ENCODE measurements around the gene DLGAP1. TPM values are rescaled to one million over a fixed set of nuclear protein-coding genes. Genes with fewer than 3 reads are reported as not detected.
"Not testable (repeated sequence)": the region's sequence is repeated elsewhere in the genome, so short reads cannot be mapped to it uniquely, and the experiment has no call there.

DLGAP1 gene
- total RNA-seq, 1 donor from 2014 or later, result 0.52 TPM

GRCh38 chr18:3604498-3605408 lies 850.4 kb downstream of the DLGAP1 start:
- DNase-seq (ENCODE audit: low spot score), result no peak

- DNase-seq (ENCODE audit: low spot score), result no peak
Observed at GRCh38 chr18:3604235-3604497, 850.9 kb downstream of the DLGAP1 start.

GRCh38 chr18:3603421-3604234 lies 851.5 kb downstream of the DLGAP1 start:
- DNase-seq (ENCODE audit: low spot score), result no peak

DNA sequence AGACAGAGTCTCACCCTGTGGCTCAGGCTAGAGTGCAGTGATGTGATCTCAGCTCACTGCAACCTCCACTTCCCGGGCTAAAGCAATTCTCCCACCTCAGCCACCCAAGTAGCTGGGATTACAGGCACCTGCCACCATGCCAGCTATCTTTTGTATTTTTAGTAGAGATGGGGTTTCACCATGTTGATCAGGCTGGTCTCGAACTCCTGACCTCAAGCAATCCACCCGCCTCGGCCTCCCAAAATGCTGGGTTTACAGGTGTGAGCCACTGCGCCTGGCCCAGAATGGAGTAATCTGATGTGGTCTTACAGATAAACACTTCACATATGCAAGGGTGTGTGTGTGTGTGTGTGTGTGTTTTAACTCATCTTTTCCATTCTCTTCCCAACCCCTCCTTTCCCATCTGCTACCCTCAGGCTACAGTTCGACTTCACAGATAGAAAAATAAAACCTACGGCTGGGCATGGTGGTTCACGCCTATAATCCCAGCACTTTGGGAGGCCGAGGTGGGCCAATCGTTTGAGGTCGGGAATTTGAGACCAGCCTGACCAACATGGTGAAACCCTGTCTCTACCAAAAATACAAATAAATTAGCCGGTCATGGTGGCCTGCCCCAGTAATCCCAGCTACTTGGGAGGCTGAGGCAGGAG lies 853.9 kb downstream of the DLGAP1 start:
- DNase-seq (ENCODE audit: low spot score), result not testable (repeated sequence)

DNA sequence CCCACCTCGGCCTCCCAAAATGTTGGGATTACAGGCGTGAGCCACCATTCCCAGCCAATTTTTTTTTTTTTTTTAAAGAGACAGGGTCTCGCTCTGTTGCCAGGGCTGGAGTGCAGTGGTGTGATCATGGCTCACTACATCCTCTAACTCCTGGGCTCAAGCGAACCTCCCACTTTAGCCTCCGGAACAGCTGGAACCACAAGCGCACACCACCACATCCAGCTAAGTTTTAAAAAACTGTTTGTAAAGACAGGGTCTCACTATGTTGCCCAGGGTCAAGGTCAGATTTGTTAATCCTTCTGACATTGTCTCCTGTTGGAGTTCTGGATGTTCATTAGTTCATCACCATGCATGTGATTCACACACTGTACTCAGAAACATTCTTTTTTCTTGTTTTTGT lies 855.2 kb downstream of the DLGAP1 start:
- no peak for DNase-seq (ENCODE audit: low spot score)

DNA sequence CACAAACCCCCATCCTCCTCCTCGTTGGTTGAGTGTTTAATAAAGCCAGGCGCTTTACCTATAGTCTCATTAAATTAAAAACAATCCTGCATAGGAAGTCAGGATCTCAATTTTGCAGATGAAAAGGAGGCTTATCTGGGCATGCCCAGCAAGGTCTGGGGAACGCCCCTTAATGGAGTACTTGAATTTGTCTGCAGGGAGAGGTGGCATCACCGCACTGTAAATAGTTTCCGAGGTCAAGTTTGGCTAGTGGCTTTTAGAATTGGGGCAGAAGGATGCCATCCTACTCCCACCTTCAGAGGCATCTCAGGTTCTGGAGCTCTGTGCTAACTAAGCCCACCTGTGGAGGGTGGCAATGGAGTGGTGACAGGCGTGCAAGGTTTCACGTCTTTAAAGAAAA lies 855.9 kb downstream of the DLGAP1 start:
- no peak for DNase-seq (ENCODE audit: low spot score)

- no peak for DNase-seq (ENCODE audit: low spot score)
Observed at GRCh38 chr18:3598581-3598980, 856.5 kb downstream of the DLGAP1 start.

DNA sequence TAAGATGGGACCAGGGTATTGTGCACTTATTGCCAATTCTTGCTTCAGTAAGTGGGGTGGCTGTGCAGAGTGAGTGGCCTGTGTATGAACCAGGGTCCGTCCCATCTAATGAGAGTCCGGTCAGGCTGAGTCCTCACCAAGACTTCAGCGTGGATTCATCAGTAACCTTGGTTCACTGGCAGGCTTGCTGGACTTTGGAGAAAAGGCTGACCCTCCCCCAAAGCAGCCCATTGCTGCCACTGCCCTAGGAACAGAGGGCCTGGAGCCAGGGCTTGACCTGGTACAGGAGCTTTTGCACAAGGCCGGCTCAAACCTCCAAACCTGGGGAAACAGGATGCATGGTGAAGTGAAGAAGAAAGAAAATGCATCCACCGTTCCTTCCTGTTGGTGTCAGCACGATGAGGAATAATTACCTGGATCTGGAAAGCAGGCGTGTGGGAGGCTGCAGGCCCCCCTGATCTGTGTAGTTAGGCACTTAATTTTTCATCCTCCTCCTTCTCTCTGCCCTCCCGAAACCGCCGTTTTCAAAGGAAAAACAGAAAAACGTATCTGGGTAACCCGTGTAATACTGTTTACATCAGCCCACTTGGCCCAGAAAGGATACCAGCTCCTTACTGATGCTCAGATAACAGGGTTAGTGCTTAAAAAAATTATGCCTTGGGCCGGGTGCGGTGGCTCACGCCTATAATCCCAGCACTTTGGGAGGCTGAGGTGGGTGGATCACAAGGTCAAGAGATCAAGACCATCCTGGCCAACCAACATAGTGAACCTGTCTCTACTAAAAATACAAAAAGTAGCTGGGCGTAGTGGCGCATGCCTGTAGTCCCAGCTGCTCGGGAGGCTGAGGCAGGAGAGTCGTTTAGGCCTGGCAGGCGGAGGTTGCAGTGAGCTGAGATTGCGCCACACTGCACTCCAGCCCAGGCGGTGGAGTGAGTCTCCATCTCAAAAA lies 857.4 kb downstream of the DLGAP1 start:
- no peak for DNase-seq (ENCODE audit: low spot score)

GRCh38 chr18:3596637-3597384 lies 858.3 kb downstream of the DLGAP1 start:
- no peak for DNase-seq (ENCODE audit: low spot score)

DNA sequence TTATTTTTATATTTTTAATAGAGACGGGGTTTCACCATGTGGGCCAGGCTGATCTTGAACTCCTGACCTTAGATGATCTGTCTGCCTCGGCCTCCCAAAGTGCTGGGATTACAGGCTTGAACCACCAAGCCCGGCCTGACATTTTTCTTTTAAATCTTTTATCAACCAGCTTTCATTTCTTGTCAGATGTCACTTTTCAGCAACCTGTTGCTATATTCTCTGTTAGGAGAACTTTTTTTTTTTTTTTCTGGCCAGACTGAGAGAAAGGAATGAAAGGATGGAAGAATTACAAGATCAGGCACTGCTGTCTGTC lies 858.8 kb downstream of the DLGAP1 start:
- no peak for DNase-seq (ENCODE audit: low spot score)

GRCh38 chr18:3595369-3596273 lies 859.5 kb downstream of the DLGAP1 start:
- DNase-seq (ENCODE audit: low spot score), result peak; percentile 63

- DNase-seq (ENCODE audit: low spot score), result no peak
Observed at GRCh38 chr18:3594760-3595368, 860.2 kb downstream of the DLGAP1 start.

GRCh38 chr18:3593904-3594759 lies 861.0 kb downstream of the DLGAP1 start:
- DNase-seq (ENCODE audit: low spot score), result peak; percentile 93

DNA sequence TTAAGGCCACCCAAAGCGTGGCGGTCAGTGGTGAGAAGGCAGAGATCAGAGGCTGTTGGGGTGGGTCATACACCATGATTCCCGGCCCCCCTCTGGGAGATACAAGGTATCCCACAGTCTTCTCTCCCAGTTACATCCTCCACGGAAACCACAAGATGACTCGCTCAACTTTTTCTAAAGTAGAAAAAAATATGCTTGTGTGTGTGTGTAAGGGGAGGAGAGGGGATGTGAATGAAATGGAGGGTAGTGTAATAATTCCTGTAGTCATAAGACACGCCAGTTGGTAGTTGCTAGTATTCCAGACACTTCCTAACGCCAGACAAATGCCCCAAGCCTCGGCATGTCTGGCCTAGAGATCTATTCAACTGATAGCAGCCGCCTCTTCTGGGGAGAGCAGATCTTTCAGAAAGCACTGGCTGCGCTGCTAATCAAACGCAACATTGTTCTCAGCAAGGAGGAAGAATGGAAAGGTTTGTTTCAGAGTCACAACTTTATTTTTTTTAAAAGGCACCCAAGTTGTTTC lies 861.7 kb downstream of the DLGAP1 start:
- no peak for DNase-seq (ENCODE audit: low spot score)

DNA sequence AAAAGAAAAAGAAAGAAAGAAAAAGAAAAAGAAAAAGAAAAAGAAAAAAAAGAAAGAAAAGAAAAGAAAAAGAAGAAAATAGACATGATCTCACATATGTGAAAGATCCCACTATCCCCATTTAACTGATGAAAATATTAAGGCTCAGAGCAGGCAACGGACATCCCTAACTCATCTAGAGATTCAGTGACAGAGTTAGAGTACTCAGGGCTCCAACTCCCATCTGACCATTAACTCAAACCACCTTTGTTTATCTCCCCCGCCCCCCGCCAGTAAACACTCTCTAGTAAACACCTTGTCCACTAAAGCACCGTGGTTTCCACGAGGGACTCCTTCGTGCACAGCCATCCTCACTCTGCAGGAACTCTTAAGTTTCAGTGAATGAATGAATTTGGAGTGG lies 862.2 kb downstream of the DLGAP1 start:
- no peak for DNase-seq (ENCODE audit: low spot score)

- no peak for DNase-seq (ENCODE audit: low spot score)
Observed at GRCh38 chr18:3590096-3590630, 864.9 kb downstream of the DLGAP1 start.

GRCh38 chr18:3585656-3586509 lies 869.2 kb downstream of the DLGAP1 start:
- DNase-seq (ENCODE audit: low spot score), result peak; percentile 69
